ENCODE measurements around the gene RPL37.

The RPL37 gene

DNA sequence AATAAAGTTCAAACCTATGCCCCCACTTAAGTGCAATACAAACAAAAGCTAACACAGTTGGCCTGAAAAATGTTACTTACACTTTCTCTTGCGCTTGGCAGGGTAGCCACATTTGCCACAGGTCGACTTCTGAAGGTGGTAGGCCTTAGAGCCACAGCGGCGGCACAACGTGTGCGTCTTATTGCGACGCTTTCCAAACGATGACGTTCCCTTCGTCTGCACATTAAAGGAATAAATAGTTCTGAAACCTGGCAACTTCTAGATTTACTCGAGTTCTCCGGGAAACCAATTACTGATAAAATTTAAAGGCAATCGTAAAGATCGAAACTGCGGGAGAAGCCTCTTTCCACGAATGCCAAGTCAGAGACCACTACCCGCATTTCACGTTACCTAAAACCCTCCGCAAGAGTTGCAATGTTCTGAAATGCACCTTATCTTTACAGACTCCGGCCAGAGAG, 602 bp downstream of the RPL37 start:
- peak overlapping the region; percentile 99 for H3K27ac ChIP-seq (ENCODE audit: extremely low read depth, low read depth, low read length)
- no peaks in the 10 kb centered on the region for H3K4me1 ChIP-seq (ENCODE audit: control insufficient read depth, insufficient read depth, low read length)
- peaks cover 45 to 54% of the 10 kb centered on the region in 2 experiments for H3K36me3 ChIP-seq (ENCODE audit: control insufficient read depth in 2 of 2, insufficient read depth in 1 of 2, low read length in 2 of 2)
- POLR2A ChIA-PET, result interaction anchor here (0.6 to 1.5 kb wide), 6 partner anchors 10 to 1023 kb away, joined by 3 to 6 read pairs (median 3); partner anchors contain the start of gene TTC33
- peak overlapping the region; percentile 70 for H3K4me3 ChIP-seq (ENCODE audit: low read depth, low read length)
- H3K9me3 ChIP-seq (ENCODE audit: control insufficient read depth, insufficient read depth, low read depth, low read length), result no peaks in the 10 kb centered on the region
- CTCF ChIA-PET, result interaction anchor here (0.7 kb wide), 1 partner anchor 674 kb away, joined by 5 read pairs; no protein-coding TSS in a partner anchor
- TF ChIP-seq EGR2 (tag by site-specific recombination; IDR thresholded peaks at IDR 0.05; ENCODE audit: low read depth), result no peak
- no peak for TF ChIP-seq ZNF350 (tag by site-specific recombination; IDR thresholded peaks at IDR 0.05)

DNA sequence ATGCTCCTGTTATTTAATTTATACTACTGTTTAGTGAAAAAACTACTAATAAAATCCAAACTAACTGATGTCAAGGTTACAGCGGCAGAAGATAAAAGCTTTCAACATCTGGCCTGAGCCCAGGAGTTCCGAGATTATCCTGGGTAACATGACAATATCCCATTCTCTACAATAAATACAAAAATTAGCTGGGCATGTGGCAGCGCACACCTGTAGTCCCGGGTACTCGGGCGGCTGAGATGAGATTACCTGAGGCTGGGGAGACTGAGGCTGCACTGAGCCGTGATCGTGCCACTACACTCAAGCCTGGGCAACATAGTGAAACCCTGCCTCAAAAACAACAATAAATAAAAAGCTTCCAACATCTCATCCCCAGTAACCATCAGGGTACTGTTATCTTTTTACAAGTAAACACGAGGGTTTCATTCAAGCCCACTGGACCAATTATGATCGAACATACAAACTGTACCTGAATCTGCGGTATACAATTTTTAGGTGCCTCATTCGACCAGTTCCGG, 1.3 kb downstream of the RPL37 start:
- no peaks in the 10 kb centered on the region for H3K4me1 ChIP-seq (ENCODE audit: control insufficient read depth, insufficient read depth, low read length)
- peaks cover 51 to 60% of the 10 kb centered on the region in 2 experiments for H3K36me3 ChIP-seq (ENCODE audit: control insufficient read depth in 2 of 2, insufficient read depth in 1 of 2, low read length in 2 of 2)
- POLR2A ChIA-PET, result interaction anchor here (1.1 to 2.1 kb wide), 2 partner anchors 10 to 12 kb away, joined by 4 to 10 read pairs; no protein-coding TSS in a partner anchor
- peak overlapping the region; percentile 70 for H3K4me3 ChIP-seq (ENCODE audit: low read depth, low read length)
- H3K27ac ChIP-seq (ENCODE audit: extremely low read depth, low read depth, low read length), result peak overlapping the region; percentile 99; the same call in 1 of the 2 replicates
- CTCF ChIA-PET, result interaction anchor here (1.0 kb wide), 1 partner anchor 45 kb away, joined by 3 read pairs; no protein-coding TSS in a partner anchor
- no peaks in the 10 kb centered on the region for H3K9me3 ChIP-seq (ENCODE audit: control insufficient read depth, insufficient read depth, low read depth, low read length)
- no peak for TF ChIP-seq ZNF776 (tag by site-specific recombination; IDR thresholded peaks at IDR 0.05; ENCODE audit: borderline replicate concordance)
- no peak for TF ChIP-seq BCL11B (tag by site-specific recombination; IDR thresholded peaks at IDR 0.05; ENCODE audit: low read depth)
- no peak for TF ChIP-seq ZNF623 (tag by site-specific recombination; IDR thresholded peaks at IDR 0.05)
- no peak for TF ChIP-seq GLI2 (tag by site-specific recombination; IDR thresholded peaks at IDR 0.05; ENCODE audit: borderline replicate concordance, low read depth)
- TF ChIP-seq ZBTB21 (tag by site-specific recombination; IDR thresholded peaks at IDR 0.05), result no peak
- TF ChIP-seq MEIS1 (CRISPR knock-in tag; IDR thresholded peaks at IDR 0.05; ENCODE audit: borderline replicate concordance), result no peak
- TF ChIP-seq GFI1B (tag by site-specific recombination; IDR thresholded peaks at IDR 0.05), result no peak
- TF ChIP-seq ZNF792 (tag by site-specific recombination; IDR thresholded peaks at IDR 0.05), result no peak

DNA sequence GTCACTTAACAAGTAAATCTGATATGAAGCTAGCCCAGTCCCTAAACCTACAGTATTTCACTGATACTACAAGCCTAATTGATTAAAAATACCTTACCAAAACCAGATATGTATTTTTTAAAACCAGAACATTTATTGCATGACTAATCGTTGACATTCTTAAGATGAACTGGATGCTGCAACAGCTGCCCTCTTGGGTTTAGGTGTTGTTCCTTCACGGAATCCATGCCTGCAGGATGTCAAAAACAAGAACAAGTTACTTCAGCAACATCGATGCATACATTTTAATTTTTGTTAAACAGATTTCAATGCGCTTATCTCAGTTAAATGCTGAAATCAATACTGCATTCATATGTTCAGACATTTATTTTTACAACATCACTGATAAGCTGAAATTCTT, 2.7 kb downstream of the RPL37 start:
- H3K9me3 ChIP-seq (ENCODE audit: control insufficient read depth, insufficient read depth, low read depth, low read length), result no peaks in the 10 kb centered on the region
- ChIA-PET CTCF (interaction anchor here (1.3 kb wide), 1 partner anchor 36 kb away, joined by 7 read pairs; no protein-coding TSS in a partner anchor), POLR2A (interaction anchor here (1.3 to 2.1 kb wide), 2 partner anchors 9 to 35 kb away, joined by 4 to 10 read pairs; no protein-coding TSS in a partner anchor)
- no peak overlapping the region for H3K4me3 ChIP-seq (ENCODE audit: low read depth, low read length)
- H3K36me3 ChIP-seq (ENCODE audit: control insufficient read depth in 2 of 2, insufficient read depth in 1 of 2, low read length in 2 of 2), result peaks cover 64 to 74% of the 10 kb centered on the region in 2 experiments
- no peaks in the 10 kb centered on the region for H3K4me1 ChIP-seq (ENCODE audit: control insufficient read depth, insufficient read depth, low read length)
- TF ChIP-seq ZNF133 (tag by site-specific recombination; IDR thresholded peaks at IDR 0.05) (no peak), ZNF610 (tag by site-specific recombination; IDR thresholded peaks at IDR 0.05; ENCODE audit: borderline replicate concordance) (no peak), KLF10 (tag by site-specific recombination; IDR thresholded peaks at IDR 0.05) (no peak), ZNF341 (tag by site-specific recombination; IDR thresholded peaks at IDR 0.05; ENCODE audit: low read depth) (no peak), ZNF157 (tag by site-specific recombination; IDR thresholded peaks at IDR 0.05) (no peak), ZNF2 (tag by site-specific recombination; IDR thresholded peaks at IDR 0.05) (no peak), ZNF768 (tag by site-specific recombination; IDR thresholded peaks at IDR 0.05) (no peak), ZSCAN16 (tag by site-specific recombination; IDR thresholded peaks at IDR 0.05) (no peak)
- TF ChIP-seq, protein P1, sequence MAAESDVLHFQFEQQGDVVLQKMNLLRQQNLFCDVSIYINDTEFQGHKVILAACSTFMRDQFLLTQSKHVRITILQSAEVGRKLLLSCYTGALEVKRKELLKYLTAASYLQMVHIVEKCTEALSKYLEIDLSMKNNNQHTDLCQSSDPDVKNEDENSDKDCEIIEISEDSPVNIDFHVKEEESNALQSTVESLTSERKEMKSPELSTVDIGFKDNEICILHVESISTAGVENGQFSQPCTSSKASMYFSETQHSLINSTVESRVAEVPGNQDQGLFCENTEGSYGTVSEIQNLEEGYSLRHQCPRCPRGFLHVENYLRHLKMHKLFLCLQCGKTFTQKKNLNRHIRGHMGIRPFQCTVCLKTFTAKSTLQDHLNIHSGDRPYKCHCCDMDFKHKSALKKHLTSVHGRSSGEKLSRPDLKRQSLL (tag by site-specific recombination; IDR thresholded peaks at IDR 0.05), result no peak
- TF ChIP-seq, protein P2, sequence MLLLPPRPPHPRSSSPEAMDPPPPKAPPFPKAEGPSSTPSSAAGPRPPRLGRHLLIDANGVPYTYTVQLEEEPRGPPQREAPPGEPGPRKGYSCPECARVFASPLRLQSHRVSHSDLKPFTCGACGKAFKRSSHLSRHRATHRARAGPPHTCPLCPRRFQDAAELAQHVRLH (tag by site-specific recombination; IDR thresholded peaks at IDR 0.05), result no peak
- H3K27ac ChIP-seq (ENCODE audit: extremely low read depth, low read depth, low read length), result no peak overlapping the region

Measured in HEK293 (cell line).